SK-N-SH treated with all-trans-retinoic acid at 6 μM for 48 hours (cell line): ENCODE data around the gene CDC25C.

Experiments used
- BACH2 ChIP-seq: fragments of 250-450 bp; sonication (Bioruptor Pico); IDR thresholded peaks from 2 replicates; pipeline ENCODE4 v1.9.0; 2021; ENCODE audit warnings: mild to moderate bottlenecking, borderline replicate concordance
- CREB5 ChIP-seq: fragments of 250-450 bp; sonication (Bioruptor Pico); IDR thresholded peaks from 2 replicates; pipeline ENCODE4 v1.5.1; 2020; ENCODE audit warnings: low read depth, mild to moderate bottlenecking, moderate library complexity
- CSDC2 ChIP-seq: fragments of 250-450 bp; sonication (Bioruptor Pico); IDR thresholded peaks from 2 replicates; pipeline ENCODE4 v1.5.0; 2020; ENCODE audit warnings: mild to moderate bottlenecking, moderate library complexity
- ESRRG ChIP-seq: fragments of 250-450 bp; sonication (Bioruptor Pico); IDR thresholded peaks from 2 replicates; pipeline ENCODE4 v1.6.1; 2021; ENCODE audit warnings: mild to moderate bottlenecking
- OSR1 ChIP-seq: fragments of 250-450 bp; sonication (Bioruptor Pico); IDR thresholded peaks from 2 replicates; pipeline ENCODE4 v1.8.0; 2022; ENCODE audit warnings: moderate library complexity, mild to moderate bottlenecking, inconsistent platforms
- PATZ1 ChIP-seq: fragments of 250-450 bp; sonication (Bioruptor Pico); IDR thresholded peaks from 2 replicates; pipeline ENCODE4 v1.8.0; 2020; ENCODE audit warnings: mild to moderate bottlenecking, moderate library complexity, borderline replicate concordance
- POU6F1 ChIP-seq: fragments of 250-450 bp; sonication (Bioruptor Pico); IDR thresholded peaks from 2 replicates; pipeline ENCODE4 v1.8.0; 2021; ENCODE audit warnings: low read depth, mild to moderate bottlenecking, moderate library complexity, borderline replicate concordance
- PPARA ChIP-seq: fragments of 250-450 bp; sonication (Bioruptor Pico); IDR thresholded peaks from 2 replicates; pipeline ENCODE4 v1.5.0; 2020; ENCODE audit warnings: mild to moderate bottlenecking, borderline replicate concordance
- TOX ChIP-seq: fragments of 250-450 bp; sonication (Bioruptor Pico); IDR thresholded peaks from 2 replicates; pipeline ENCODE4 v1.8.0; 2021; ENCODE audit warnings: mild to moderate bottlenecking, moderate library complexity, borderline replicate concordance
- TSHZ2 ChIP-seq: fragments of 250-450 bp; sonication (Bioruptor Pico); IDR thresholded peaks from 2 replicates; pipeline ENCODE4 v1.5.0; 2020; ENCODE audit warnings: mild to moderate bottlenecking, moderate library complexity
- ZFP3 ChIP-seq: fragments of 250-450 bp; sonication (Bioruptor Pico); IDR thresholded peaks from 2 replicates; pipeline ENCODE4 v1.5.0; 2020; ENCODE audit warnings: mild to moderate bottlenecking, moderate library complexity
- ZFP30 ChIP-seq: fragments of 450-650 bp; formaldehyde crosslinking; IDR thresholded peaks from 2 replicates; pipeline ENCODE4 v1.5.0; 2022; ENCODE audit warnings: mild to moderate bottlenecking, moderate library complexity

- TF ChIP-seq TOX (CRISPR knock-in tag): no peak
- TF ChIP-seq CREB5 (CRISPR knock-in tag): no peak
- TF ChIP-seq TSHZ2 (CRISPR knock-in tag): no peak
- no peak for TF ChIP-seq POU6F1
- TF ChIP-seq PATZ1: no peak
- no peak for TF ChIP-seq CSDC2 (CRISPR knock-in tag)
- no peak for TF ChIP-seq ZFP30
- TF ChIP-seq ZFP3 (CRISPR knock-in tag): no peak
- no peak for TF ChIP-seq PPARA (CRISPR knock-in tag)
- TF ChIP-seq ESRRG (CRISPR knock-in tag): no peak
- no peak for TF ChIP-seq BACH2 (CRISPR knock-in tag)
- TF ChIP-seq OSR1 (CRISPR knock-in tag): no peak
Measured at GRCh38 chr5:138372653-138373052, 41.0 kb upstream of the CDC25C start.
